ENCODE data around the gene PDZD8.

The PDZD8 gene

DNA sequence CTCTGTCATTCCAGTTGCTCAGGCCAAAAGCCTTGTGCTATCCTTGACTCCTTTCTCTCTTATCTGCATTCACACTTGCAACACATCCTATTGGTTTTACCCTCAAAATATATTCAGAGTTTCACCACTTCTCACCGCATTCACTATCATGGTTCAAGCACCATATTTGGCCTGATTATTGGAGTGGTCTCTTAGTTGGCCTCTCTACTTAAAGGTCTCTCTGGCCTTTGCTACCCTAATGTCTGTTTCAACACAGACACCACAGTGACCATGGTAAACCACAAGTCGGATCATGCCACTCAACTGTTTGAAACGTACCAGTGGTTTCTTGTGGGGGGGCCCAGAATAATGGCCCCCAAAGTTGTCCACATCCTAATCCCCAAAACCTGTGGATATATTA, 15.2 kb upstream of the PDZD8 start (continued):
- TF ChIP-seq, protein P1, sequence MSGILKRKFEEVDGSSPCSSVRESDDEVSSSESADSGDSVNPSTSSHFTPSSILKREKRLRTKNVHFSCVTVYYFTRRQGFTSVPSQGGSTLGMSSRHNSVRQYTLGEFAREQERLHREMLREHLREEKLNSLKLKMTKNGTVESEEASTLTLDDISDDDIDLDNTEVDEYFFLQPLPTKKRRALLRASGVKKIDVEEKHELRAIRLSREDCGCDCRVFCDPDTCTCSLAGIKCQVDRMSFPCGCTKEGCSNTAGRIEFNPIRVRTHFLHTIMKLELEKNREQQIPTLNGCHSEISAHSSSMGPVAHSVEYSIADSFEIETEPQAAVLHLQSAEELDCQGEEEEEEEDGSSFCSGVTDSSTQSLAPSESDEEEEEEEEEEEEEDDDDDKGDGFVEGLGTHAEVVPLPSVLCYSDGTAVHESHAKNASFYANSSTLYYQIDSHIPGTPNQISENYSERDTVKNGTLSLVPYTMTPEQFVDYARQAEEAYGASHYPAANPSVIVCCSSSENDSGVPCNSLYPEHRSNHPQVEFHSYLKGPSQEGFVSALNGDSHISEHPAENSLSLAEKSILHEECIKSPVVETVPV (CRISPR knock-in tag; IDR thresholded peaks at IDR 0.05): no peak

DNA sequence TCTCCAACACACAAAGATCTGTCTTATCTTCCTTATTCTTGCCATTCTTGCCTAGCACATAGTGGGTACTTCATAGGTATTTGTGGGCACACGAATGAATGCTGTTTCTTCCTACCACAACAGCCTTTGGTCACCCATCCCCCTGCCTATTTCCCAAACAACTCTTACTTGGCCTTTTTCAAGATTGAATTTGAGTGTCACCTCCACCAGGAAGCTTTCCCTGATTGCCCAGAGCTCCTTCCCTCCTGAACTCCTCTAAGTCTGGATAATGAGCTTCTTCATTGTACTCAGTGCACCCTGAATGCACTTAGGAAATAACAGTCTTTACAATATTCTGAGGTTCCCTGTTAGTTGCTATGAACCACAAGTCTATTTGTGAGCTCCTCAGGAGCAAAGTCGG, 11.6 kb upstream of the PDZD8 start:
- ATAC-seq: no peak
- TF ChIP-seq, protein P2, sequence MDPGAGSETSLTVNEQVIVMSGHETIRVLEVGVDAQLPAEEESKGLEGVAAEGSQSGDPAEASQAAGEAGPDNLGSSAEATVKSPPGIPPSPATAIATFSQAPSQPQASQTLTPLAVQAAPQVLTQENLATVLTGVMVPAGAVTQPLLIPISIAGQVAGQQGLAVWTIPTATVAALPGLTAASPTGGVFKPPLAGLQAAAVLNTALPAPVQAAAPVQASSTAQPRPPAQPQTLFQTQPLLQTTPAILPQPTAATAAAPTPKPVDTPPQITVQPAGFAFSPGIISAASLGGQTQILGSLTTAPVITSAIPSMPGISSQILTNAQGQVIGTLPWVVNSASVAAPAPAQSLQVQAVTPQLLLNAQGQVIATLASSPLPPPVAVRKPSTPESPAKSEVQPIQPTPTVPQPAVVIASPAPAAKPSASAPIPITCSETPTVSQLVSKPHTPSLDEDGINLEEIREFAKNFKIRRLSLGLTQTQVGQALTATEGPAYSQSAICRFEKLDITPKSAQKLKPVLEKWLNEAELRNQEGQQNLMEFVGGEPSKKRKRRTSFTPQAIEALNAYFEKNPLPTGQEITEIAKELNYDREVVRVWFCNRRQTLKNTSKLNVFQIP (CRISPR knock-in tag; IDR thresholded peaks at IDR 0.05; ENCODE audit: borderline replicate concordance, low read depth): no peak
- TF ChIP-seq ZNF565 (CRISPR knock-in tag; conservative IDR thresholded peaks at IDR 0.05; ENCODE audit: low read depth) (no peak), RARB (CRISPR knock-in tag; IDR thresholded peaks at IDR 0.05) (no peak), ZFP3 (CRISPR knock-in tag; IDR thresholded peaks at IDR 0.05) (no peak), CSDC2 (CRISPR knock-in tag; IDR thresholded peaks at IDR 0.05) (no peak), ZNF8 (CRISPR knock-in tag; IDR thresholded peaks at IDR 0.05) (no peak), ISL1 (CRISPR knock-in tag; IDR thresholded peaks at IDR 0.05) (no peak), SNAI2 (CRISPR knock-in tag; IDR thresholded peaks at IDR 0.05) (no peak), BACH2 (CRISPR knock-in tag; IDR thresholded peaks at IDR 0.05; ENCODE audit: borderline replicate concordance) (no peak), GLIS3 (CRISPR knock-in tag; IDR thresholded peaks at IDR 0.05) (no peak), ZFP30 (CRISPR knock-in tag; IDR thresholded peaks at IDR 0.05) (no peak), PPARA (CRISPR knock-in tag; IDR thresholded peaks at IDR 0.05; ENCODE audit: borderline replicate concordance) (no peak), ESRRG (CRISPR knock-in tag; IDR thresholded peaks at IDR 0.05) (no peak), ZNF70 (CRISPR knock-in tag; IDR thresholded peaks at IDR 0.05) (no peak), TCF4 (CRISPR knock-in tag; IDR thresholded peaks at IDR 0.05; ENCODE audit: borderline replicate concordance) (no peak)
- TF ChIP-seq, protein P3, sequence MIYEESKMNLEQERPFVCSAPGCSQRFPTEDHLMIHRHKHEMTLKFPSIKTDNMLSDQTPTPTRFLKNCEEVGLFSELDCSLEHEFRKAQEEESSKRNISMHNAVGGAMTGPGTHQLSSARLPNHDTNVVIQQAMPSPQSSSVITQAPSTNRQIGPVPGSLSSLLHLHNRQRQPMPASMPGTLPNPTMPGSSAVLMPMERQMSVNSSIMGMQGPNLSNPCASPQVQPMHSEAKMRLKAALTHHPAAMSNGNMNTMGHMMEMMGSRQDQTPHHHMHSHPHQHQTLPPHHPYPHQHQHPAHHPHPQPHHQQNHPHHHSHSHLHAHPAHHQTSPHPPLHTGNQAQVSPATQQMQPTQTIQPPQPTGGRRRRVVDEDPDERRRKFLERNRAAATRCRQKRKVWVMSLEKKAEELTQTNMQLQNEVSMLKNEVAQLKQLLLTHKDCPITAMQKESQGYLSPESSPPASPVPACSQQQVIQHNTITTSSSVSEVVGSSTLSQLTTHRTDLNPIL (CRISPR knock-in tag; IDR thresholded peaks at IDR 0.05; ENCODE audit: low read depth): no peak
- TF ChIP-seq, protein P1 (CRISPR knock-in tag; IDR thresholded peaks at IDR 0.05): no peak
- TF ChIP-seq, protein P4, sequence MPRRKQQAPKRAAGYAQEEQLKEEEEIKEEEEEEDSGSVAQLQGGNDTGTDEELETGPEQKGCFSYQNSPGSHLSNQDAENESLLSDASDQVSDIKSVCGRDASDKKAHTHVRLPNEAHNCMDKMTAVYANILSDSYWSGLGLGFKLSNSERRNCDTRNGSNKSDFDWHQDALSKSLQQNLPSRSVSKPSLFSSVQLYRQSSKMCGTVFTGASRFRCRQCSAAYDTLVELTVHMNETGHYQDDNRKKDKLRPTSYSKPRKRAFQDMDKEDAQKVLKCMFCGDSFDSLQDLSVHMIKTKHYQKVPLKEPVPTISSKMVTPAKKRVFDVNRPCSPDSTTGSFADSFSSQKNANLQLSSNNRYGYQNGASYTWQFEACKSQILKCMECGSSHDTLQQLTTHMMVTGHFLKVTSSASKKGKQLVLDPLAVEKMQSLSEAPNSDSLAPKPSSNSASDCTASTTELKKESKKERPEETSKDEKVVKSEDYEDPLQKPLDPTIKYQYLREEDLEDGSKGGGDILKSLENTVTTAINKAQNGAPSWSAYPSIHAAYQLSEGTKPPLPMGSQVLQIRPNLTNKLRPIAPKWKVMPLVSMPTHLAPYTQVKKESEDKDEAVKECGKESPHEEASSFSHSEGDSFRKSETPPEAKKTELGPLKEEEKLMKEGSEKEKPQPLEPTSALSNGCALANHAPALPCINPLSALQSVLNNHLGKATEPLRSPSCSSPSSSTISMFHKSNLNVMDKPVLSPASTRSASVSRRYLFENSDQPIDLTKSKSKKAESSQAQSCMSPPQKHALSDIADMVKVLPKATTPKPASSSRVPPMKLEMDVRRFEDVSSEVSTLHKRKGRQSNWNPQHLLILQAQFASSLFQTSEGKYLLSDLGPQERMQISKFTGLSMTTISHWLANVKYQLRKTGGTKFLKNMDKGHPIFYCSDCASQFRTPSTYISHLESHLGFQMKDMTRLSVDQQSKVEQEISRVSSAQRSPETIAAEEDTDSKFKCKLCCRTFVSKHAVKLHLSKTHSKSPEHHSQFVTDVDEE (CRISPR knock-in tag; IDR thresholded peaks at IDR 0.05): no peak

DNA sequence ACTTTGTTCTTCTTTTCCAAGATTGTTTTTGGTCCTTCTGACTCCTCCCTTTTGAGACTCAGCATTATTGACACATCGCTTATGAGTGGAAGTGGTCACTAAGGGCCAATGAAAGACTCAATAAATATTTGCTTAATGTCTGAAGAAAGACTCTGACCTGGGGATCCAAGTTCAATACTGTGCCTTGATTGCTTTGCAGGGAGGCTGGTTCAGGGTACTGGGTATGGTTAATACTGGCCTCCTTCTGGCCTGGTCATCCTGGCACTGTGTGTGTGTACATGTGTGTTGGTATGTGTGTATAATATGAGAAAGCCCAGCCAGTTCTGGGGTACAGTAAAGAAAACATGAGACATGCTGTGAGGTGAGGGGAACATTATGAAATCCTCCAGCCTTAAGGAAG, 7.6 kb upstream of the PDZD8 start:
- ATAC-seq: no peak
- TF ChIP-seq ESRRG (CRISPR knock-in tag; IDR thresholded peaks at IDR 0.05) (no peak), ISL1 (CRISPR knock-in tag; IDR thresholded peaks at IDR 0.05) (no peak), ZFP3 (CRISPR knock-in tag; IDR thresholded peaks at IDR 0.05) (no peak), SNAI2 (CRISPR knock-in tag; IDR thresholded peaks at IDR 0.05) (no peak), ARNTL (CRISPR knock-in tag; IDR thresholded peaks at IDR 0.05; ENCODE audit: borderline replicate concordance, low read depth) (no peak), ZFP30 (CRISPR knock-in tag; IDR thresholded peaks at IDR 0.05) (no peak), CSDC2 (CRISPR knock-in tag; IDR thresholded peaks at IDR 0.05) (no peak), OSR1 (CRISPR knock-in tag; IDR thresholded peaks at IDR 0.05) (no peak), PPARA (CRISPR knock-in tag; IDR thresholded peaks at IDR 0.05; ENCODE audit: borderline replicate concordance) (no peak), BACH2 (CRISPR knock-in tag; IDR thresholded peaks at IDR 0.05; ENCODE audit: borderline replicate concordance) (no peak), GLIS3 (CRISPR knock-in tag; IDR thresholded peaks at IDR 0.05) (no peak), ZC3H10 (CRISPR knock-in tag; IDR thresholded peaks at IDR 0.05) (no peak)
- TF ChIP-seq, protein P2 (CRISPR knock-in tag; IDR thresholded peaks at IDR 0.05; ENCODE audit: borderline replicate concordance, low read depth): no peak
- TF ChIP-seq, protein P4 (CRISPR knock-in tag; IDR thresholded peaks at IDR 0.05): no peak
